Uterus (tissue), 2 donors: Measurements from ENCODE around the gene EPC2.

Source experiments
- CTCF ChIP-seq, 4 experiments: fragments of 200-600 bp in 2 of 4; fragments of 450-650 bp in 2 of 4; sonication (generic) in 2 of 4; IDR thresholded peaks; one replicate each; pipeline ENCODE4 v1.5.1; 2016 to 2019; ENCODE audit warnings: antibody characterized with exemption in 4 of 4, mild to moderate bottlenecking in 2 of 4, moderate library complexity in 1 of 4
- POLR2A ChIP-seq, 2 donors: fragments of 450-650 bp; IDR thresholded peaks; one replicate each; pipeline ENCODE4 v1.6.1; 2016; ENCODE audit warnings: antibody characterized with exemption in 2 of 2, mild to moderate bottlenecking in 1 of 2, moderate library complexity in 1 of 2

GRCh38 chr2:148654435-148654834 is 9.9 kb downstream of the EPC2 start:
- TF ChIP-seq CTCF (IDR thresholded peaks at IDR 0.05) (no peak), POLR2A (IDR thresholded peaks at IDR 0.05) (no peak)
